Measurements from ENCODE around the gene ITGAE.

Gene ITGAE

DNA sequence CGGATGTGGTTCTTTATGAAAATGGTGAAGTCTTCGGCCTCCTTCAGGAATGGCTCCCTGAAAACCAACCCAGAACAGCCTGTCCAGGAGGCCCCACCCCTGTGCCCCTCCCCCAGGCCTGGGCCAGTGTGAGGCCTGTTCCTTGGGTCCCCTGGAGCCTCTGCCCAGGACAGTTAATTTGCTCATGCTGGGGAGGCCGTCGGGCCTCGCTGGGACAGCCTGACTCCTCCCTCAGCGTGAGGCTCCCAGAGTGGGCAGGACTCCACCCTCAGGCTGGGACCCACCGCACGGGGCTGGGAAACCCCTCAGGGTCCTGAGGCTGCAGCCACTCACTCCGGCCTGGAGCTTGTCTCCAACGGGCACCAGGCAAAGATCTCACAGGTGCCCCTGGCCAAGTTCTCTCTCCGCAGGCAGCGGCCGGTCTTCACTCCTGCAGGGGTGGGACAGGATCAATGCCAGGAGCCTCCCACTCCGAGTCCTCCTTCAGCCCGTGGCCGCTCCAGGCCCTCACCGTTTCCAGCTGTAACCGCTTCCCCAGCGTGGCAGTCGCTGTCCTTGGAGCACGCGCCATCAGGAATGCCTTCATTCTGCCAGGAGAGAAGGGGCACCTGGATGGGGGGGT, 110.8 kb downstream of the ITGAE start:
- no peak for DNase-seq

DNA sequence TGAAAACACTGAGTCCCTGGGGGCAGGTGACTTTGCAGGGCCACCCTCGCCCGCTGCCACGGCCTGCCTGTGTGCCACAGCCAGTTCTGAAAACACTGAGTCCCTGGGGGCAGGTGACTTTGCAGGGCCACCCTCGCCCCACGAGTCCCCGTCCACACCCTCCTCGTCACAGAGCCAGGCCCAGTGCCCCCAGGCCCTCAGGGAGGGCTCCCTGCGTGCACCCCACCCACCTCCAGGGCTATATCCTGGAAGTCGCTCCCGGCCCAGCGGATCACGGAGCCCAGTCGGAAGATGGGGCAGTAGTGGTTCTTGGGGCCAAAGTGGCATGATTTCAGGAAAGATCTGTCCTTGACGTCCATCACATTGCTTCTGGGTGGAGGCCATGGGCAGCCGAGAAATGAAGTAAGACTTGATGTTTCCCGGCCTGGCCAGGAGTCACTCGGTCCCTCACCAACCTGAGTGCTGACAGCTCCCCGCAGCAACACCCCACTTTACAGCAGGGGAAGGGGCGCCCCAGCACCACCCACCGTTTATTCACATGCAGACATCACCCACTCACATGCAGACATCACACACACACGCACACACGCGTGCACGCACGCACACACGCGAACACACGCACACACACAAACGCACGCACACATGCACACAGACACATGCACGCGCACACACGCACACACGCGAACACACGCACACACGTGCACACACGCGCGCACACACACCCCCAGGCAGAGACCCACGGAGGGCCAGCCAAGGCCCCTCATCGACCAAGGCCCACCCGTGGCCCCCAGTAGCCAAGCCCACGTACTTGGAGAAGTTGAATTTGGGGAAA, 111.5 kb downstream of the ITGAE start:
- no peak for DNase-seq

DNA sequence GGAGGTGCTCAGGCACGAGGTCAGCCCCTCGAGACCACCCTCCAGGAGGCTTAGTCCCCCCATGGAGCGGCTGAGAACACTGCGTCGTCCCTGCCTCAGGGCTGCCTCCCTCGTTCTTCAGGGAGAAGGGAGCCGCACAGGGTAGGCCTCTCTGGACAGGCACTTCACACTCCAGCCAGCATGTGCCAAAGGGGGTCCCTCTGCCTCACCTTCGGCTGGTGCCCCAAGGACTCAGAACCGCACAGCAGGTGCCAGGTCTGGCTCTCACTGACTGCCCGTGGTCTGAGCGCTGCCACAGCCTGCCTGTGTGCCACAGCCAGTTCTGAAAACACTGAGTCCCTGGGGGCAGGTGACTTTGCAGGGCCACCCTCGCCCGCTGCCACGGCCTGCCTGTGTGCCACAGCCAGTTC, 112.1 kb downstream of the ITGAE start:
- DNase-seq, result no peak

DNA sequence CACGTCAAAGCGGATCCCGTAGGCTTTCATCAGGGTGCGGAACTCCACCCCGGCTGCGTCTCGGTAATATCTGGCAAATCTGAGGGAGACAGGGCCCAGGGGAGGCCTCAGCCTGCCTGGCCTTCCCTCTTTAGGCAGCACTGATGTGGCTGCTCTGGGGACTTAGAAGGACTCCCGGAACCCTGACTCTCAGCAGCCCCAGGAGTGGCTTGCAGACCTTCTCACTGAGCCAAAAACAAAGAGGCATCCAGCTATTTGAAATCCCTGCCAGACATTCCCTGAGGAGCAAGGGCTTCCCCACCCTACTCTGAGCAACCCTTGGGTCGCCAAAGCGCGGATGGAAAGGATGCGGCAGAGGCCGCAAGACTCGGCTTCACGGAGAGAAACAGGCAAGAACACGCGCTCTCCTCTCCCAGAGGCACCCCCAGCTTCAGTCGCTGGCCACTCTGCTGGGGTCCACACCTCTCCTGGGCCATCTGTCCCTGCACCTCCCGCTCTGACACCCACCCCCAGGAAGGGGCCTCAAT, 112.9 kb downstream of the ITGAE start:
- no peak for DNase-seq

DNA sequence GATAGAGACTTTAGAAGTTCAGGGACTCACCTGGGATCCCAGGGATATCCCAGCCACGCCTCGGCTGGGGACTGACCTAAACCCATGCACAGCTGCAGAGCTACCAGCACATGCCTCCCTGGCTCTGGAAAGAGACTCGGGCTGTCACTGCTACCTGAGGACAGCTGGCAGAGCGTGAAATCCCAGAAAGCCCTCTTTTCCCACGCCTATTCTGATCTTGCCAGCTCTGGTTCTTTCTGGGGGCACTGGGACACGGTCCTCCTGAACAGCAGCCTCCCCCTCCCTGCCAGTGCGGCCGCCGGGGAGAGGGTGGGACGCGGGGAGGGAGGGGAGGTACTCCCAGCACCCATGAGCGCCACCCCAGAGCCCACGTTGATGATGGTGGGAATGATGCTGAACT, 115.8 kb downstream of the ITGAE start:
- no peak for DNase-seq

DNA sequence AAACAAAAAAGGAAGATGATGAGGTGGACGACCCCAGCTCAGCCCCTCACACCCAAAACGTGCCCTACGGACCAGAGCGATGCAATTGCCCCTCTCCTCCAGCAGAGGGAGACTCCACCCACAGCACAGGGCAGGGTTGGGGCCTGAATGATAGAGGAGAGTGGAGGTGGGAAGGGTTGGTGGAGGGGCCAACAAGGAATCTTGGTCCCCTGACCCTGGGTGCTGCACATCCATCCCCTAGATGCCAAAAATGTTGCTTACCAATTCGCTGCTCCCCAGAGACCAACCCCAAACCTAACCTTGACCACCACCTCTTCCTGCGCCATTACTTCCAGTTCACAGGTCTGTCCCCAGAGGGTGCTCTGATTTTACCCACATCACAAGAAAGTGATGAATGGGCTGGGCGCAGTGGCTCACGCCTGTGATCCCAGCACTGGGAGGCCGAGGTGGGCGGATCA, 117.9 kb downstream of the ITGAE start:
- DNase-seq, result peak; percentile 71

DNA sequence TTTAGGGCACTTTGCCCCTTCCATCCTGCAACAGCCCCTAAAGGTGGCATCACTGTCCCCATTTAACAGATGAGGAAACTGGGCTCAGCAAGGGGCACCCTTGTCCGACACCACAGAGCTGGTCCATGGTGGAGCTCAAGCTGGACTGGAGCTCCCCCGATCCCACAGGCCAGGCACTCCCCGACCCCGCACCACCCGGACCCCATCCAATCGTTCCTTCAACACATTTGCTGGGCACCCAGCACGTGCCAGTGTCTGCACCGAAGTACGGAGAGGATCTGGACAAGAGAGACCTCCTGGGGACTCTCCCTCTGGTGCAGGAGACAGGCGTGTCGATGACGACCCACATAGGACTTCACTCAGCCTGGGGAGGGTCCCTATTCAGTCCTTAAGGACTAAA, 119.0 kb downstream of the ITGAE start:
- no peak for DNase-seq

DNA sequence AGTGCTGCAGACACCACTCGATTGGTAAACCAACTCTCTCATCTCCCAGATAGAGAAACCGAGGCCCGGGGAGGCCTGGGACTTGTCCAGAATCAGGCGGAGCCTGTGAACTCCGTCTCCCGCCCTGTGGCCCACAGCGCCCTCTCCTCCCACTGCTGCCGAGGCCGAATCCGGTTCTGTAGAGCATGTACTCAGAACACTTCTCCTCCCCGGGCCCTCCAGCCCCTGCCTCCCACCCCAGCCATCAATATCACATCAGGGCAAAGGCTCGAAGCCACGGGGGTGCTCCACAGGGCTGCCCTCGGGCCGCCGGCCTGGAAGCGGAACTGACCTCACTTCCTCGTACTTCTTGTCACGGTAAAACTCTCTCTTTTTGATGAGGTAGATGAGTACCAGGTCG, 119.4 kb downstream of the ITGAE start:
- DNase-seq, result no peak

DNA sequence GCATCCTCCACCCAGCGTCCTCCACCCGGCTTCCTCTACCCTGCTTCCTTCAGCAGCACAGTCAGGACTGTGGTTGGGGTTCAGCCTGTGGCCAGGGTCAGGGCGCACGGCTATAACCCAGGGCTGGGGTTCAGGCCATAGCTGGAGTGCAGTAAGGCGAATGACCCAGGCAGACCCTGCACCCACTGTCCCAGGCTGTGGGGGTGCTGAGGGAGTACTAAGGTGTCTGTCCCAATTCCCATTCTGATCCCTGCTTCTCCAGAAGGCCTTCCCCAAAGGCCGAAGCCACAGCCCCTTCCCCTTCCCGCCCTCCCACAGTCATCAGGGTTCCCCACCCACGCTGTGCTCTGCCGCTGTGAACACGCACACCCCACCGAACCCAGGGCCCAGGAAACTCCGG, 119.9 kb downstream of the ITGAE start:
- DNase-seq, result no peak

DNA sequence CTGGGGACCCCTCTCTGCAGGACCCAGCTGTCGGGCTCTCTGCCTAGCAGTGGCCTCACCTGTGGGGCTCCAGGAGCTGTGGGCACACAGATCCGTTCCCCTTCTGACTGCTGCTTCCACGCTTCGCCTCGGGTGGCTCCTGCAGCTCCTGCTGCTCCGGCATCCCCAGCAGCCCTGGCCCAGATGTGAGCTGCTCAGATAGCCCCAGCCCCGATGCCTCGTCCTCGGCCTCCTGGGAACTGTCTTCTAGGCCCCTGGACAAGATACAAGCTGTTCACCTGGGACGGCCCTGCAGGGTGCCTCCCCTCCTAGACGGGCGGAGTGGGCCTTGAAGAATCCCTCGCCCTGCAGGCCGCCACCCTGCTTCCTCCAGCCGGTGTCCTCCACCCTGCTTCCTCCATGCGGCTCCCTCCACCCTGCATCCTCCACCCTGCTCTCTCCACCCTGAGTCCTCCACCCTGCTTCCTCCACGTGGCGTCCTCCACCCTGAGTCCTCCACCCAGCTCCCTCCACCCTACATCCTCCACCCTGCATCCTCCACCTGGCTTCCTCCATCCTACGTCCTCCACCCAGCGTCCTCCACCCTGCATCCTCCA, 121.4 kb downstream of the ITGAE start:
- no peak for DNase-seq

DNA sequence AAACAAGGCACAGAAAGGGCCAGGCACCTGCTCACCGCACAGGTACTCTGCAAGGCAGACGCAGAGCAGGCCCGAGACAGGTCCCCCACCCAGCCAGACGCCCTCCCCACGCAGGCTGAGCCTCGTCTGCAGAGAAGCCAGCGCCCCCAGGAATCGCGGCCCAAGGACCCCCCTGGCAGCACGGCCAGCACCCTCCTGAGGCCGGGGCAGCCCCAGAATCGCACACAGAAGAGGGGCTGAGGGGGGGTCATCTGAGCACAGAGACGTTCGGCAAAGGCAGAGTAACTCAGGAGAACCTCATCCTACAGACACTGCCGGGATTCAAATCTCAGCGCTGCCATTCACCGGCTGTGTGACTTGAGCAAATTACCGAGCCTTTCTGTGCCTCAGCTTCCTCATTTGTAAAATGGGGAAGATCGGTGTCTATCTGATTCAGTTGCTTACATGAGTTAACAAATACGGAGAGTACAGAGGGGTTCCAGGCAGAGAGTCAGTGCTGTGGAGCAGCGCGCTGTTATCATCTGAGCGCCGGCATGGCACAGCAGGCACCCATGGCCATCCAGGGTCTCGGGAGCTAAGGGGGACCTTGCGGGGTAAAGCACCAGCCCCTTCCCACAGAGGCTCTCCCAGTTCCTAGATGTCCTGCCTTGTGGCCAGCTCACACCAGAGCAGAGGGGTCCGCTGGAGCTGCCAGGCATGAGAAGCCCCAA, 122.0 kb downstream of the ITGAE start:
- no peak for DNase-seq

DNA sequence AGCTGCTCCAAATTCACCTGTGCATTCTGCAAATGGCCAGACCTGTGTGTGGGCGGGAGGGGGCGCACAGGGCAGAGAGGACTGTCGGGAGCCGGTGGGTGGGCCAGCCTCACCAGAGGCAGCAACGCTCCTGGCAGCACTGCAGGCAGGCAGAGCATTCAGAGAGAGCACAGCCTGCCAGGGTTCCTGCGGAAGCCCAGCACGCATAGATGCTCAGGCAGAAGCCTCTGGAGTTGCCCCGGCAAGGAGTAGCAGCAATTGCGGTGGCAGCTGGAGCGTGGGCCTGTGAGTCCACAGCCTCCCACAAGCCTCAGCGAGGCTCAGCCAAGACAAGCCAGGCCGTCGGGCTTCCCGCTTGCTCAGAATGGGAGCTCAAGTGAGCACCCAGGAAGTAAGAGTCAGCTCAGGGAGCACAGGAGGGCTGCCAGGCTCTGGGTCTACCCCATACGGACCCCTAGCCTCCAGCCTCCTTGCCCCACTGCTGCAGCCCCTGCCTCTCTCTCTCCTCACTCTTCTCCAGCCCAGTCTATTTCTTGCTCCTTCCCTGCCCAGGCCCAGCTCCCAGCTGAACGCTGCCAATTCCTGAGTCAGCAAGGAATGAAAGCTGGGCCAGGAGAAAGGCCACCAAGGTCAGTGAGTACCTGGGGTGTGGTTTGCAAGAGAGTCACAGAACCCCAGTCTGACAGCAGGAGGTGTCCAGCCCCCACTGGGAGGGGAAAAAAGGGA, 122.7 kb downstream of the ITGAE start:
- no peak for DNase-seq

DNA sequence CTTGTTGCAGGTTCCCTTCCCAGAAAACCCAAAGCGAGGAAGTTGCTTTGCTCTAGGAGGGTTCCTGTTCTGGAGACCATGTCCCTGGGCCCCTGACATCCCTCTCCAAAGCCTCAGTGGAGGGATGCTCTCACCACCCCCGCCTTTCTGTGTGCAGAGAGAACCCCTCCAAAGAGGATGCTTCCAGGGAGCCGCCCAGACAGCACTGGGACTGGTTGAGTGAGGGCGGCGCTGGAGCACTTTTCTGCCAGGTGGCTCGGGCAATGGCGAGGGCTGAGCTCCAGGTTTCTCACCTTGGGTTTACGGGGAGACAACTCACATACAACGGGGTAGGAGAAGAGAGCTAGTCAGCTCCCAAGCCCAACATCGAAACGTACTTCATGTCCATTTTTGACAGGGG, 125.1 kb downstream of the ITGAE start:
- DNase-seq, result no peak

DNA sequence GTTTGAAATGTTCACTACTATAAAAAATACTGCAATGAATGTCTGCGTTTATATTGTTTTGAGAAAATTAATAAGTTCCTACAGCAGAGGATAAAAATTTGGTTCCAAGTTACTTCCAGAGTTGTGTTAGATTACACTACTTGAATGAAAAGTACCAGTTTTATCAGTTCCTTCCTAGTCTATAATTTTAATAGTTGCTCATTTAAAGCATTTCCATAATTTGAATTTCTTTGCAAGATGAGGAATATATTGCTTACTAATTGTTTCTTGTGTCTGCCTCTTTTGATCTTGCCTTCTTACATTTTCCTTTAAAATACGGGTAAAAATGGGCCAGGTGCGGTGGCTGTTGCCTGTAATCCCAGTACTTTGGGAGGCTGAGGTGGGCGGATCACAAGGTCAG, 128.4 kb downstream of the ITGAE start:
- DNase-seq, result no peak

DNA sequence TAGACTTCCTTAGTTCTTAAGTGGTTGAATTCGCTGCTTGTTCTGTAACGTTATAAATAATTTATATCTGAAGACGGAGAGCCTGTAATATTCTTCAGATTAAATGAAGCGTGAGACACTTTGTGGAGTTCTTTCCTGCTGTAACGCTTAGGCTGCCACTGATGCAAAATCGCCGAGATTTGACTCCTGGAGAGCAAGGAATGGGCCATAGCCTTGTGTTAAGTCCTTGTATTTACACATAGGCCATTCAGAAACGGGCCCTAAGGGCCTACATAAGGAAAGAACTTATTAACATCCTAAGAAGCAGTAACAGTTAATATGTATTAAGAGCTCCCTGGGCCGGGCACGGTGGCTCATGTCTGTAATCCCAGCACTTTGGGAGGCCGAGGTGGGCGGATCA, 131.4 kb downstream of the ITGAE start:
- no peak for DNase-seq

DNA sequence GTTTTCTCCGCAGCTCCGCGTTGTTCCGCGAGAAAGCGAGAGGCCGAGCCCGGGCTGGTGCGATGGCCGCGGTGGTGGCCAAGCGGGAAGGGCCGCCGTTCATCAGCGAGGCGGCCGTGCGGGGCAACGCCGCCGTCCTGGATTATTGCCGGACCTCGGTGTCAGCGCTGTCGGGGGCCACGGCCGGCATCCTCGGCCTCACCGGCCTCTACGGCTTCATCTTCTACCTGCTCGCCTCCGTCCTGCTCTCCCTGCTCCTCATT, 132.0 kb downstream of the ITGAE start:
- DNase-seq, result no peak

DNA sequence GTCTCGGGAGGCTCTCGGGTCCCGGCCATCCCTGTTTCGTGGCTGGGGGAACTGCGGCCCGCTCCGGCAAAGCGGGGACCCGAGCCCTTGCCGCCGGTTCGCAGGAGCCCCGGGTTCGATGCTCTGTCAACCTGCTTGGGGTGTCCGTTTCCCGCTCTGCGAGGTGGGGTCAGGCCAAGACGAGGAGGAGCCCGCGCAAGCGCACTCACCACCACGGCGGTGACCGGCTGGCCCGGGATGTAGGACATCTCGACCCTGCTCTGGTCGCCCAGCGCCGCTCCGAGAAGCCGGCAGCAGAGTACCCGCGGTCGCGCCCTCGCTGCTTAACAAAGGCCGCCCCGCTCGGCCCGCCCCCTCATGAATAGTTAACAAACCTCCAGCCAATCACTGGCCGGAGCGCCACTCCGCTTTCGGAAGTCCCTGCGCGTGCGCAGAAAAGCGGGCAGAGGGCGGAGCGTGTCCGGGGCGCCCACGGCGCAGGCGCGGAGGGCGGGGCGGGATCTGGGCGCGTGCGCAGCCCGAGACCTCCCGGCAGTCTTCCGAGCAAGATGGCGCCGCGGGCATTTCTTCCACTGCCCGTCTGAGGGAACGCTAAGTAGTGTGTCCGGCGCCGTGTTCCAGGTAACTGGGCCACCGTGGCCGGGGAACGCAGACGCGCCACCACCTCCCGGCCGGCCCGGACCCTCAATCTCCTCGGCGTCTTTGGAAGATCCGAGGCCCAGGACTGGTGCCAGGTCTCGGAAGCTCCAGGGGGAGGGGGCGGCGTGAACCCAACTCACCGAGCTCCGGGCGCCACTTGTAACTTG, 132.5 kb downstream of the ITGAE start, which contains the start of the genes EMC6 and TAX1BP3:
Gene EMC6, plus strand, starts transcription at position 534 of the 806 bp plus-strand sequence. CDS start 335 bp downstream, outside the sequence.
Gene TAX1BP3, minus strand, starts transcription at position 300 of the 806 bp plus-strand sequence. Its CDS starts 52 bp downstream, at position 248.
- peak; percentile 99 for DNase-seq

DNA sequence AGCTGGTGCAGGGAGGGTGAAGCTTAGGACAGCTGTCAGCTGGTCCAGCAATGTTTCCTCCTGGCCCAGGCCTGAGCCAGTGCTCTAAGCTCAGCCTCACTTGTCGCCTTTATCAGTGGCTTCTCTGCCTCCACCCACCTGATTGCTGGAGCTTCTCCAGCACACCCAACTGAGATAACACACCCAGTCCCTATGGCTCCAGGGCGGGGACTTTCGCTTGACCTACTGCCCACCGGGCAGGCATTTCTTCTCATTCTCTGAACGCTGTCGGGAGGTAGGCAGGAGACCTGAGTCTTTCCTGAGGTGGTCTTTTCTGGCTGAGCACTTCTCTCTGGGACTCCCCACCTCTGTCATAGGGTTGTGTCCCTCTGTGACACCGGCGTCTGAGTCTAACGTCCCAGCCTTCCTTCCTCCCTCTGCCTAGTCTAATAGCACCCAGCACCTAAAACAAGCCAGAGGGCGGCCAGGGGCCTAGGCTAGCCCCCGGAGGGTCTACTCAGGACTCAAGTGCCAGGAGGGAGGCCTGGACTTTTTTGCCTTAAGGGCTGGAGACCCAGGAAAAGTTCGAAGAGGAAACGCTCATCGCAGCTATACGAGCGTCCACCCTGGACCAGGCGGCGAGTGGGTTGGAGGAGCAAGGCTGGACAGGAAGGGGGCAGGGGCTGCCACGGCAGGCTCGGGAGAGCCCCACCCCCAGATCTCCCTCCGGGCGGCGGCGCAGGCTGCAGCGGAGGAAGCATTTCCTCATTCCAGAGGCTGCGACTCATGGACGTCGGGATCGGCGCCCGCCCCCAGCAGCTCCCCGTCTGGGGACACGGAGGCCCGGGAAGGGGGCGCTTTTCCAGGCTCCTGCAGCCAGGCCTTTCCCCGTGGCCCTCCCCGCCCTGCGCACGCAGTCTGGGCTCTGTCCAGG, 133.4 kb downstream of the ITGAE start:
- peak; percentile 19 for DNase-seq

DNA sequence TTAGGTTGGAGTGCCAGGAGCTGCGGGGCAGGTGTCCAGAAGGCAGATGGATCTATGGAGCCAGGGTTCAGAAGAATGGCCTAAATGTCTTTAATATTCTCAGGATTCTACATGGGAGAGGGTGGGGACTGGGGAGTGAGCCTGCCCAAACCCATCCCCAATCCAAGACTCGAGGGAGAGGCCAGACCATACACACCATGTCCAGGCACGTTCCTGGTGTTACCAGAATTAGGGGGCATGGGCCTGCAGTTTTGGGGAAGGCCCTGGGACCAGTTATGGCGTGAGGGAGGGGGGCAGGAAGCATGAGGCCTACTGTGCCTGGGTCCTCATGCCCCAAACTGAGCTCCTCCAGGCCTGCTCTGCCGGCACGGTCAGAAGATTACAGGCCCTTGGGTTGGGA, 134.5 kb downstream of the ITGAE start:
- DNase-seq, result no peak

DNA sequence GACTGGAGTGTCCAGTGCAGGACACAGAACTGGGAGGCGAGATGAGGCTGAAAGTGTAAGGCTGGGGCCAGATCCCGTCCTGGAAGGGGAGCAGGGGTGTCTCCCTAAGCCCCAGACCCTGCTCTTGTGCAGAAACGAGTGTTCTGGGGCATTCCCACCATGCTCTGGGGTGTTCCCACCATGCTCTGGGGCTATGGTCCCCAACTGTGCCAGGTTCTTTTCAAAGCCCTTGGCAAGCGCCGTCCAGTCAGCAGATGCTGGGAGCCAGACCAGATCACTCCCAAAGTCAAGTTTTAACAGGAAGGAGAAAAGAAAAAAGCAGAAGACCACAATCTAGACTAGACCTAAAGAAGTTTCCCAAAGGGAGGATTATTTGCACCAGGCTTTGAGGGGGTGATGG, 135.2 kb downstream of the ITGAE start:
- DNase-seq, result no peak
